Upper lobe of right lung (tissue), 1 donor: ENCODE data around the gene TP73. TPM values are rescaled to one million over a fixed set of nuclear protein-coding genes. Genes with fewer than 3 reads are reported as not detected.

ENCODE experiments used
- ATAC-seq: fragments of 200-7000 bp; cut with Tn5 transposase; one replicate; pipeline ENCODE4 v1.9.1; 2020; ENCODE audit warnings: mild to moderate bottlenecking, moderate library complexity
- DNase-seq: peaks from one replicate; pipeline ENCODE4 v3.0.0-alpha.2; 2020
- H3K27ac ChIP-seq: fragments of 200-600 bp; one replicate; pipeline ENCODE4 v1.8.0; 2022
- H3K27me3 ChIP-seq: fragments of 200-600 bp; one replicate; pipeline ENCODE4 v1.8.0; 2022; ENCODE audit warnings: mild to moderate bottlenecking
- H3K36me3 ChIP-seq: fragments of 200-600 bp; one replicate; pipeline ENCODE4 v1.8.0; 2022
- H3K4me1 ChIP-seq: fragments of 200-600 bp; one replicate; pipeline ENCODE4 v1.8.0; 2022
- H3K4me3 ChIP-seq: fragments of 200-600 bp; one replicate; pipeline ENCODE4 v1.8.0; 2022; ENCODE audit warnings: mild to moderate bottlenecking
- H3K9me3 ChIP-seq: fragments of 200-600 bp; one replicate; pipeline ENCODE4 v1.8.0; 2022
- intact Hi-C: fragments of 100-400 bp; cut with DNase I; formaldehyde crosslinking; loops from one replicate; pipeline ENCODE4 v1.11.0; 2022
- total RNA-seq: library from RNA; stranded (reverse); fragmentation: NEBNext Ultra II Directional; extraction: Animal tissue kit (Norgen Biotek cat#: 25700); gene quantifications from one replicate; pipeline ENCODE4 v1.2.1, GENCODE V29; 2021
- TF ChIP-seq, protein P1 (sequence below): fragments of 200-600 bp; IDR thresholded peaks from one replicate; pipeline ENCODE4 v1.8.0; 2022; ENCODE audit warnings: antibody characterized with exemption
- donor health status: DM: no; HTN: yes; CAD: no; lungs with severe emphysema.

The TP73 gene
- total RNA-seq, 1 donor from 2014 or later = 0.29 TPM

- Histone ChIP-seq H3K36me3 (no peaks in the 10 kb centered on the region), H3K4me1 (peaks cover 9% of the 10 kb centered on the region), H3K4me3 (no peak overlapping the region), H3K9me3 (no peaks in the 10 kb centered on the region), H3K27me3 (no peaks in the 10 kb centered on the region), H3K27ac (no peak overlapping the region)
- TF ChIP-seq, protein P1, sequence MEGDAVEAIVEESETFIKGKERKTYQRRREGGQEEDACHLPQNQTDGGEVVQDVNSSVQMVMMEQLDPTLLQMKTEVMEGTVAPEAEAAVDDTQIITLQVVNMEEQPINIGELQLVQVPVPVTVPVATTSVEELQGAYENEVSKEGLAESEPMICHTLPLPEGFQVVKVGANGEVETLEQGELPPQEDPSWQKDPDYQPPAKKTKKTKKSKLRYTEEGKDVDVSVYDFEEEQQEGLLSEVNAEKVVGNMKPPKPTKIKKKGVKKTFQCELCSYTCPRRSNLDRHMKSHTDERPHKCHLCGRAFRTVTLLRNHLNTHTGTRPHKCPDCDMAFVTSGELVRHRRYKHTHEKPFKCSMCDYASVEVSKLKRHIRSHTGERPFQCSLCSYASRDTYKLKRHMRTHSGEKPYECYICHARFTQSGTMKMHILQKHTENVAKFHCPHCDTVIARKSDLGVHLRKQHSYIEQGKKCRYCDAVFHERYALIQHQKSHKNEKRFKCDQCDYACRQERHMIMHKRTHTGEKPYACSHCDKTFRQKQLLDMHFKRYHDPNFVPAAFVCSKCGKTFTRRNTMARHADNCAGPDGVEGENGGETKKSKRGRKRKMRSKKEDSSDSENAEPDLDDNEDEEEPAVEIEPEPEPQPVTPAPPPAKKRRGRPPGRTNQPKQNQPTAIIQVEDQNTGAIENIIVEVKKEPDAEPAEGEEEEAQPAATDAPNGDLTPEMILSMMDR = no peak
- intact Hi-C loops = no loop called here
- ATAC-seq = peak; percentile 5
- DNase-seq = peak; percentile 68
Observed at GRCh38 chr1:3671371-3672180, 19.3 kb downstream of the TP73 start.

DNA sequence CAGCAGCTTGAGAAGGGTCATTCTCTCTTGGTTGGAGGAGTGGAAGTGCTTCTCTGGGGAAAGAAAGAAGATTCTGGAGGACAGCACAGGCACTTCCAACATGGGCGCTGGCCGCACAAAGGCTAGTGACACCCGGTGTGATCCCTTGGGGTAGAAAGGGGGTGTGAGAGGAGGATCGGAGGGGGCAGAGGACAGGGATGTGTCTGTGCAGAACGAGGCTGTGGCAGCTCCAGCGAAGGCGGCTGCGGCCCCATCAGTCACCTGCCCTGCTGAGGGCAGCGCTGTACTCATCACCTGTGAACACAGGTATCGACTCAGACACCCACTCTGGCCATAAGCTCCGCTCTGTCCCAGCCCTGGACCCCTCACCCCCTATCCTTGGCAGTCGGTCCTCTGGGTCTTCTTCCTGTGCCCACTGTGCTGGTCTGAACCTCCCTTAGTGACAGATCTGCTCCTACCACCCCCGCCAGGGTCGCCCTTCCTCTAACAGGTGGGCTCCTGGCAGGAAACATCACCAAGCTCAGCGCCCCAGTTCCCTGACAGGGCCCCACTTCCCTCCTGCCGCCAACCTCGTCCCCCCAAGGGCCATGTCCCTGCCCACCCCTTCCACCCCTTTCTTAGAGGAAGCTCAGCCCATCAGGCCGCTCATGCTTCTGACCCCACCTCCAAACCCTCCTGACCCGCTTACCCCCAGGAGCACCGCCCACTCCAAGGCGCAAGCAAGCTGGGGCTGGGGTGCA lies 20.1 kb downstream of the TP73 start:
- no peak overlapping the region for H3K27ac ChIP-seq
- H3K36me3 ChIP-seq = no peaks in the 10 kb centered on the region
- H3K9me3 ChIP-seq = no peaks in the 10 kb centered on the region
- intact Hi-C loops = no loop called here
- TF ChIP-seq, protein P1 = no peak
- H3K4me3 ChIP-seq = no peak overlapping the region
- no peak for ATAC-seq
- peak; percentile 55 for DNase-seq
- peaks cover 9% of the 10 kb centered on the region for H3K4me1 ChIP-seq
- H3K27me3 ChIP-seq = no peaks in the 10 kb centered on the region

DNA sequence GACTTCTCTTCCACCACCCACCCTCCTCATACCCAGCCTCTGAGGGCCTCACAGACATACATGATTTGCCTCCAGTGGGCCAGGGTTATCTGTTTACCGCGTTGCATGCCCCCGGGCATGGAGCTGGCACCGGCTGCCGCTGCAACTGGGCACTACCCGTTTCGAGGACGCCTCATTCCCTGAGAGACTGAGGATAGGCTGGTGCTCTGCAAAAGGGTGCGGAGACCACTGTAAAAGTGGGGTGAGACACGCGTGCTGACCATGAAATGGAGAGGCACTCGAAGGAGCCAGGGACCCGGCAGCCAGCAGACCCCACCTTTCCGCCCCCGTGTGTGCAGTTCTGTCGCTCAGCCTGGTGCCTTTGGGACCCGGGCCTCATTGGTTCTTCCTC lies 20.6 kb downstream of the TP73 start:
- no peaks in the 10 kb centered on the region for H3K36me3 ChIP-seq
- no peaks in the 10 kb centered on the region for H3K27me3 ChIP-seq
- DNase-seq (peak; percentile 54), ATAC-seq (no peak)
- no peak overlapping the region for H3K4me3 ChIP-seq
- TF ChIP-seq, protein P1 = no peak
- no peak overlapping the region for H3K27ac ChIP-seq
- intact Hi-C loops = no loop called here
- H3K9me3 ChIP-seq = no peaks in the 10 kb centered on the region
- peaks cover 9% of the 10 kb centered on the region for H3K4me1 ChIP-seq

- peak; percentile 37 for DNase-seq
- H3K9me3 ChIP-seq = no peaks in the 10 kb centered on the region
- peaks cover 8% of the 10 kb centered on the region for H3K4me1 ChIP-seq
- H3K4me3 ChIP-seq = no peak overlapping the region
- ATAC-seq = no peak
- TF ChIP-seq, protein P1 = no peak
- H3K36me3 ChIP-seq = no peaks in the 10 kb centered on the region
- H3K27ac ChIP-seq = no peak overlapping the region
- intact Hi-C loops = no loop called here
- H3K27me3 ChIP-seq = no peaks in the 10 kb centered on the region
Observed at GRCh38 chr1:3673381-3674099, 21.2 kb downstream of the TP73 start.

DNA sequence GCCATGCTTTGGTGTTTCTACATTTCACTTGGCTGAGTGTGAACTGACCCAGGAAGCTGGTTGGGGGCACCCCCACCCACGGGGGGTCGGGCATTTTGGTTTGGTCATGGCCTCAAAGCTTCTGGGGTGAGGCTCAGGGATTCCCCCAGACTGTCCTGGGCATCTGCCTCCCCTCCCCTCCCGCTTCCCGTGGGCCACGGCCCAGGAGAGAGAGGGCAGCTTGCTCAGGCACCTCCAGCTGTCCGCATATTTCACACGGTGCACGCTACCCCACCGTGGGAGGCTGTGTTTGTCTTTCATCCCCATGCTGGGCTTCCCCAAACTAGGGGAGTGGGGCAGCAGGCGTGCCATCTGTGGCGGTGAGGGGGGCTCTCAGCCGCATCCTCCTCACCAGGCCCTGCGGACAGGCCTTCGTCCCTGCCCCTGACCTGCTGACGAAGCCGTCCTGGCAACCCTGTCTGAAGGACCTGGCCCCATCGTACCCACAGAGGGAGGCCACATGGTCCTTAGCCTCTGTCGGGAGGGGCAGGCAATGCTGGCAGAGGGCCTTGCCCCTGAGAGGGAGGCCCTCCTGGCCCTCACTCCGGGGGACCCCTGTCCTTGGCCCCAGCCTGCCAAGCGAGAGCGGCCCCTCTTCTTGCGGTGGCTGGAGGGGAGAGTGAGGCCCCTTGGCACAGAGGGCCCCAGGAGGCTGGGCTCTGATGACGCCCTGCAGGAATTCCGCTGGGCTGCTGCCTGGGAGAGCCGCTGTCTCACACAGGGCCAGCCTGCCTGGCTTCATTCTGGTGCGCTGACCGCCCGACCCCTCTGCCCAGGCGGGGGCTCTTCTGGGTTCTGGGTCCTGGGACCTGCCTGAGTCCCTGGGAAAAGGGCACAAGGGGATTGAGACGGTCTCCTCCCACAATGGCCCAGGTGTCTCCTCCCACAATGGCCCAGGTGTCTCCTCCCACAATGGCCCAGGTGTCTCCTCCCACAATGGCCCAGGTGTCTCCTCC lies 22.1 kb downstream of the TP73 start:
- Histone ChIP-seq H3K4me1 (peaks cover 5% of the 10 kb centered on the region), H3K27me3 (no peaks in the 10 kb centered on the region), H3K27ac (no peak overlapping the region), H3K4me3 (no peak overlapping the region), H3K9me3 (no peaks in the 10 kb centered on the region), H3K36me3 (no peaks in the 10 kb centered on the region)
- ATAC-seq (peak; percentile 14), DNase-seq (no peak)
- intact Hi-C loops = no loop called here
- TF ChIP-seq, protein P1 = no peak
